K562 (cell line): ENCODE data around the gene SDHAF3. TPM values are rescaled to one million over a fixed set of nuclear protein-coding genes. Genes with fewer than 3 reads are reported as not detected.

ENCODE experiments used
- ATF4 ChIP-seq: fragments of 450-650 bp; formaldehyde crosslinking; IDR thresholded peaks from 2 replicates; pipeline ENCODE4 v1.4.0; 2022; ENCODE audit warnings: mild to moderate bottlenecking, moderate library complexity
- ATF7 ChIP-seq: fragments of 450-650 bp; IDR thresholded peaks from 2 replicates; pipeline ENCODE4 v1.7.1; 2014; ENCODE audit warnings: mild to moderate bottlenecking, moderate library complexity
- BRCA1 ChIP-seq, 2 experiments: fragments of 450-650 bp in 1 of 2; sonication (generic) in 1 of 2; formaldehyde crosslinking in 1 of 2; IDR thresholded peaks; 2 replicates each; pipeline versions ENCODE4 v1.5.0 to v1.6.1; 2017 to 2020; ENCODE audit warnings: mild to moderate bottlenecking in 1 of 2, missing genetic modification reagents in 1 of 2
- EP400 ChIP-seq: fragments of 450-650 bp; IDR thresholded peaks from 2 replicates; pipeline ENCODE4 v1.6.1; 2017; ENCODE audit warnings: antibody characterized with exemption, mild to moderate bottlenecking, moderate library complexity
- HDGF ChIP-seq: fragments of 450-650 bp; IDR thresholded peaks from 2 replicates; pipeline ENCODE4 v1.6.1; 2016
- HNRNPLL ChIP-seq: fragments of 200-400 bp; formaldehyde crosslinking; IDR thresholded peaks from 2 replicates; pipeline ENCODE4 v1.6.1; 2017; ENCODE audit warnings: low read length, low read depth, mild to moderate bottlenecking; ENCODE audit not compliant: poor library complexity, severe bottlenecking
- HOXB6 ChIP-seq: fragments of 250-450 bp; sonication (Bioruptor Pico); IDR thresholded peaks from 2 replicates; pipeline ENCODE4 v1.5.1; 2022; ENCODE audit warnings: mild to moderate bottlenecking, borderline replicate concordance
- PHF20 ChIP-seq: fragments of 450-650 bp; IDR thresholded peaks from 2 replicates; pipeline ENCODE4 v1.6.1; 2018; ENCODE audit not compliant: partially characterized antibody
- RB1 ChIP-seq: fragments of 450-650 bp; IDR thresholded peaks from 2 replicates; pipeline ENCODE4 v1.6.1; 2017; ENCODE audit warnings: low read depth, mild to moderate bottlenecking
- RFX5 ChIP-seq: IDR thresholded peaks from 2 replicates; pipeline ENCODE4 v1.6.1; 2011; ENCODE audit warnings: low read depth, mild to moderate bottlenecking, improper control_type of control experiment, low read length
- SAFB2 ChIP-seq: fragments of 200-400 bp; formaldehyde crosslinking; IDR thresholded peaks from 2 replicates; pipeline ENCODE4 v1.6.1; 2018; ENCODE audit warnings: borderline replicate concordance, low read length, low read depth, moderate library complexity; ENCODE audit not compliant: severe bottlenecking
- STAG1 ChIP-seq: sonication (generic); formaldehyde crosslinking; IDR thresholded peaks from 2 replicates; pipeline ENCODE4 v1.5.0; 2020; ENCODE audit warnings: missing genetic modification reagents, borderline replicate concordance
- XRCC3 ChIP-seq: fragments of 450-650 bp; IDR thresholded peaks from 2 replicates; pipeline ENCODE4 v1.6.1; 2017; ENCODE audit warnings: mild to moderate bottlenecking, moderate library complexity
- YY1 ChIP-seq, 3 experiments: IDR thresholded peaks; 2 replicates each; pipeline ENCODE4 v1.6.1; 2011; ENCODE audit warnings: low read length in 2 of 3, mild to moderate bottlenecking in 2 of 3, moderate library complexity in 2 of 3, borderline replicate concordance in 1 of 3, control low read depth in 1 of 3, low read depth in 1 of 3; ENCODE audit not compliant: insufficient read depth in 3 of 3, insufficient replicate concordance in 2 of 3, control insufficient read depth in 1 of 3, insufficient read length in 1 of 3; ENCODE audit errors: extremely low read depth in 1 of 3
- ZBED1 ChIP-seq: IDR thresholded peaks from 2 replicates; pipeline ENCODE4 v1.6.1; 2014
- ZC3H8 ChIP-seq: fragments of 450-650 bp; IDR thresholded peaks from 2 replicates; pipeline ENCODE4 v1.6.1; 2017
- ZNF121 ChIP-seq: sonication (generic); formaldehyde crosslinking; conservative IDR thresholded peaks from 2 replicates; pipeline ENCODE4 v1.8.0; 2022; ENCODE audit warnings: missing genetic modification reagents
- ZNF277 ChIP-seq: fragments of 250-450 bp; sonication (Bioruptor Pico); IDR thresholded peaks from 2 replicates; pipeline ENCODE4 v1.8.0; 2022; ENCODE audit warnings: inconsistent platforms, mild to moderate bottlenecking, moderate library complexity, borderline replicate concordance
- ZNF449 ChIP-seq: fragments of 250-450 bp; sonication (Bioruptor Pico); IDR thresholded peaks from 2 replicates; pipeline ENCODE4 v1.8.0; 2022; ENCODE audit warnings: moderate library complexity, mild to moderate bottlenecking, inconsistent platforms
- polyA plus RNA-seq, 8 experiments: library from polyadenylated mRNA; depleted of rRNA in 4 of 8; stranded (reverse) in 5 of 8; unstranded in 3 of 8; fragments of >200 nt; fragmentation: Nextera tagmentation in 2 of 8; fragmentation: Illumina TruSeq in 1 of 8; extraction: Ambion mirVana in 2 of 8; extraction: Trizol in 1 of 8; gene quantifications; 2 replicates each; pipeline versions ENCODE4 v1.2.1 to v1.2.3, GENCODE V29; 2011 to 2014; ENCODE audit warnings: inconsistent platforms in 1 of 8, missing spikeins in 1 of 8
- total RNA-seq, 7 experiments: library from RNA; depleted of rRNA in 6 of 7; stranded (reverse); fragments of >200 nt in 6 of 7; fragmentation: Illumina TruSeq in 2 of 7; extraction: Trizol in 2 of 7; gene quantifications; 2 replicates each; pipeline versions ENCODE4 v1.2.1 to v1.2.3, GENCODE V29; 2011 to 2021; ENCODE audit warnings: low replicate concordance in 1 of 7
- TF ChIP-seq, protein P1 (sequence below): fragments of 250-450 bp; sonication (Bioruptor Pico); IDR thresholded peaks from 2 replicates; pipeline ENCODE4 v1.8.0; 2021; ENCODE audit warnings: moderate library complexity, mild to moderate bottlenecking, inconsistent platforms

SDHAF3 gene
- total and polyA plus RNA-seq, 9 of the 15 experiments (the other 6 are each of a cell fraction or from before 2014, with no cell fraction given) = 51.5 to 403 (median 145) TPM

- TF ChIP-seq YY1 (IDR thresholded peaks at IDR 0.05; ENCODE audit: borderline replicate concordance in 1 of 3, control insufficient read depth in 1 of 3, extremely low read depth in 1 of 3, insufficient read depth in 3 of 3, insufficient read length in 1 of 3, insufficient replicate concordance in 2 of 3, low read depth in 1 of 3, low read length in 2 of 3) (peak in 2 of 3 experiments; percentile 75 to 83), ATF7 (peak; percentile 91), EP400 (peak; percentile 91), HDGF (no peak; the same call in 1 of the 2 replicates), BRCA1 (IDR thresholded peaks at IDR 0.05) (no peak), BRCA1 (CRISPR knock-in tag; IDR thresholded peaks at IDR 0.05) (no peak), HOXB6 (CRISPR knock-in tag) (no peak), STAG1 (CRISPR knock-in tag) (no peak), SAFB2 (no peak), ZC3H8 (no peak), RFX5 (no peak), ZBED1 (no peak; the same call in 1 of the 2 replicates), ZNF277 (no peak), PHF20 (peak; percentile 97), XRCC3 (no peak), ZNF449 (CRISPR knock-in tag) (no peak), ATF4 (CRISPR knock-in tag) (no peak), HNRNPLL (peak; percentile 94), RB1 (peak; percentile 96), ZNF121 (CRISPR knock-in tag) (no peak)
- TF ChIP-seq, protein P1, sequence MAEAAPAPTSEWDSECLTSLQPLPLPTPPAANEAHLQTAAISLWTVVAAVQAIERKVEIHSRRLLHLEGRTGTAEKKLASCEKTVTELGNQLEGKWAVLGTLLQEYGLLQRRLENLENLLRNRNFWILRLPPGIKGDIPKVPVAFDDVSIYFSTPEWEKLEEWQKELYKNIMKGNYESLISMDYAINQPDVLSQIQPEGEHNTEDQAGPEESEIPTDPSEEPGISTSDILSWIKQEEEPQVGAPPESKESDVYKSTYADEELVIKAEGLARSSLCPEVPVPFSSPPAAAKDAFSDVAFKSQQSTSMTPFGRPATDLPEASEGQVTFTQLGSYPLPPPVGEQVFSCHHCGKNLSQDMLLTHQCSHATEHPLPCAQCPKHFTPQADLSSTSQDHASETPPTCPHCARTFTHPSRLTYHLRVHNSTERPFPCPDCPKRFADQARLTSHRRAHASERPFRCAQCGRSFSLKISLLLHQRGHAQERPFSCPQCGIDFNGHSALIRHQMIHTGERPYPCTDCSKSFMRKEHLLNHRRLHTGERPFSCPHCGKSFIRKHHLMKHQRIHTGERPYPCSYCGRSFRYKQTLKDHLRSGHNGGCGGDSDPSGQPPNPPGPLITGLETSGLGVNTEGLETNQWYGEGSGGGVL (CRISPR knock-in tag) = no peak
- TF ChIP-seq, all 486 proteins: peak for 186
Measured at GRCh38 chr7:97117372-97118188, at the start of gene SDHAF3 (continued).
